Smooth muscle cell (in vitro differentiated cells): ENCODE results near the gene SIGLEC9. TPM values are rescaled to one million over a fixed set of nuclear protein-coding genes. Genes with fewer than 3 reads are reported as not detected.

Source experiments
- DNase-seq: peaks from one replicate; lab custom pipeline; 2025; ENCODE audit not compliant: unreplicated experiment; lab: John Stamatoyannopoulos, UW
- H2AFZ ChIP-seq: fragments of 200-600 bp; sonication (generic); 2 replicates; pipeline ENCODE4 v1.6.0; 2016; ENCODE audit warnings: antibody characterized with exemption, low read depth, mild to moderate bottlenecking
- H3F3A ChIP-seq: fragments of 200-600 bp; sonication (generic); 2 replicates; pipeline ENCODE4 v1.6.0; 2017; ENCODE audit warnings: antibody characterized with exemption, low read depth
- H3K27ac ChIP-seq: fragments of 200-600 bp; sonication (generic); 2 replicates; pipeline ENCODE4 v1.5.1; 2016; ENCODE audit warnings: low read depth, mild to moderate bottlenecking
- H3K27me3 ChIP-seq: fragments of 200-600 bp; sonication (generic); 2 replicates; pipeline ENCODE4 v1.6.1; 2016; ENCODE audit warnings: low read depth, mild to moderate bottlenecking
- H3K36me3 ChIP-seq: fragments of 200-600 bp; sonication (generic); 2 replicates; pipeline ENCODE4 v1.5.1; 2016; ENCODE audit warnings: low read depth
- H3K4me1 ChIP-seq: fragments of 200-600 bp; sonication (generic); 2 replicates; pipeline ENCODE4 v1.5.1; 2016; ENCODE audit warnings: low read depth
- H3K4me2 ChIP-seq: fragments of 200-600 bp; sonication (generic); 2 replicates; pipeline ENCODE4 v1.6.0; 2016; ENCODE audit warnings: mild to moderate bottlenecking
- H3K4me3 ChIP-seq: fragments of 200-600 bp; sonication (generic); 2 replicates; pipeline ENCODE4 v1.5.1; 2016; ENCODE audit warnings: mild to moderate bottlenecking
- H3K79me2 ChIP-seq: fragments of 200-600 bp; sonication (generic); 2 replicates; pipeline ENCODE4 v1.6.0; 2016; ENCODE audit warnings: low read depth, mild to moderate bottlenecking
- H3K9ac ChIP-seq: fragments of 200-600 bp; sonication (generic); 2 replicates; pipeline ENCODE4 v1.6.0; 2016; ENCODE audit warnings: low read depth
- H3K9me3 ChIP-seq: fragments of 200-600 bp; sonication (generic); replicated peaks from 2 replicates; pipeline ENCODE4 v1.5.1; 2016; ENCODE audit warnings: low read depth
- H4K20me1 ChIP-seq: fragments of 200-600 bp; sonication (generic); 2 replicates; pipeline ENCODE4 v1.6.0; 2016; ENCODE audit warnings: low read depth
- CTCF ChIP-seq: fragments of 200-600 bp; sonication (generic); IDR thresholded peaks from 2 replicates; pipeline ENCODE4 v1.5.1; 2017; ENCODE audit warnings: borderline replicate concordance, mild to moderate bottlenecking, antibody characterized with exemption; ENCODE audit not compliant: insufficient read depth, poor library complexity, severe bottlenecking
- WGBS: methylation state at CpG from one replicate; pipeline ENCODE4 v1.1.7; 2016; ENCODE audit warnings: low lambda C conversion rate; 5-methylcytosine and 5-hydroxymethylcytosine counted together
- polyA plus RNA-seq: library from polyadenylated mRNA; unstranded; fragments of >200 nt; fragmentation: Nextera tagmentation; extraction: Ambion mirVana; gene quantifications from 2 replicates; pipeline ENCODE4 v1.2.1, GENCODE V29; 2016
- total RNA-seq: library from RNA; depleted of rRNA; stranded (reverse); fragments of >200 nt; gene quantifications from 2 replicates; pipeline ENCODE4 v1.2.3, GENCODE V29; 2014

The SIGLEC9 gene
- total and polyA plus RNA-seq, 2 experiments from 2014 or later = not detected

DNA sequence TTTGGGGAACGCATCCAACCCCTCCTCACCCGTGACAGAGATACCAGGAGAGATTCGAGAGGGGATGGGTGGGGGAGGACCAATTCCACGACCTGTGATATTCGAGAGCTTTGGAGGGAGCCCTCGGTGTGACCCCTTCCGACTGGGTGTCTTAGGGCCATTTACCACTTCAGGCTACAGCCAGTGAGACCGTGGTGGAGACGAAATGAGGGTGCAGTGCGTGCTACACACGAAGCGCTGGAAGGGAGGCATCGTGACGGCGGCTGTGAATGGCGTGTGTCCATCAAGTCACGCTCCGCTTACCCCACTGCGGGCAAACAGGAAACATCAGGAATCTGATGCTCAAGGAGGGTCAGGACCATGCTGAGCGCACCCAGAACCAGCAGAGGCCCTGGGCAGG, 26.9 kb upstream of the SIGLEC9 start:
- H3K4me2 ChIP-seq = no peak overlapping the region
- no peak overlapping the region for H3K9ac ChIP-seq
- H3K27me3 ChIP-seq = no peaks in the 10 kb centered on the region
- TF ChIP-seq CTCF = no peak
- no peak overlapping the region for H3K4me3 ChIP-seq
- no peaks in the 10 kb centered on the region for H3K9me3 ChIP-seq
- no peak overlapping the region for H3K27ac ChIP-seq
- H2AFZ ChIP-seq = no peak overlapping the region
- no peak for DNase-seq
- WGBS = 92% methylated on average over 18 of the region's 20 CpGs
- H4K20me1 ChIP-seq = peaks cover 66% of the 10 kb centered on the region
- peaks cover 3% of the 10 kb centered on the region for H3F3A ChIP-seq
- no peaks in the 10 kb centered on the region for H3K36me3 ChIP-seq
- no peaks in the 10 kb centered on the region for H3K4me1 ChIP-seq
- H3K79me2 ChIP-seq = no peaks in the 10 kb centered on the region

DNA sequence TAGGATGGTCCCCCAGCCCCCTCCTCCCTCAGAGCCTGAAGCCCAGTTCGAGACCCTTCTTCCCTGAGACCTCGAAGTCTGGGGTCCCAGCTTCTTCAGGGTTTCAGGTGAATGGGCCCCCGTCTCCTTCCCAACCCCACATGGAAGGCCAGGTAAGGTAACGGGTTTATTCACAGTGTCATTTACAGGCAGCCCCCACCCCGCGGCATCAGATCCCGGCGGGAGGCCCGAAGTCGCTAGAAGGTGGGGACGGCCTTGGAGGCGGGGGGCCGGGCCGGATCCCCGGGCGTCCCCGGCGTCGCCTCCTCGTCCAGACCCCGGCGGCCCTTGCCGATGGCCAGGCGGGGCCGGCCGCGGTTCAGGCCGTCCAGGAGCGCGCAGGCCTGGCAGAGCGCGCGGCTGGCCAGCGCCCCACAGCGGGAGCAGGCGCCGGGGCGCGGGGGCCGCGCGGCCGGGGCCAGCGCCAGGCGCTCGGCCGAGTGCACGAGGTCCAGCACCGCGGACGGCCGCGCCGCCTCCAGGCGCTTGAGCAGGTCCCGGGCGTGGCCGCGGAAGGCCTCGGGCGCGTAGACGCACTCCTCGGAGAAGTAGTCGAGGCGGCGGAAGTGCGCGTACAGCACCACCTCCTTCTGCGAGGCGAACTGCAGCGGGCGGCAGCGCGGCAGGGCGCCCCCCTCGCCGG, 26.2 kb upstream of the SIGLEC9 start:
- H3K4me3 ChIP-seq = no peak overlapping the region
- H3K9me3 ChIP-seq = no peaks in the 10 kb centered on the region
- H3K36me3 ChIP-seq = no peaks in the 10 kb centered on the region
- H3K79me2 ChIP-seq = no peaks in the 10 kb centered on the region
- H3K4me1 ChIP-seq = no peaks in the 10 kb centered on the region
- TF ChIP-seq CTCF = no peak
- H3K4me2 ChIP-seq = no peak overlapping the region
- no peaks in the 10 kb centered on the region for H3K27me3 ChIP-seq
- 57% methylated on average over 56 of the region's 78 CpGs for whole genome bisulfite sequencing
- peaks cover 70% of the 10 kb centered on the region for H4K20me1 ChIP-seq
- H3K9ac ChIP-seq = no peak overlapping the region
- no peak for DNase-seq
- no peak overlapping the region for H3K27ac ChIP-seq
- H3F3A ChIP-seq = peaks cover 3% of the 10 kb centered on the region
- H2AFZ ChIP-seq = no peak overlapping the region

DNA sequence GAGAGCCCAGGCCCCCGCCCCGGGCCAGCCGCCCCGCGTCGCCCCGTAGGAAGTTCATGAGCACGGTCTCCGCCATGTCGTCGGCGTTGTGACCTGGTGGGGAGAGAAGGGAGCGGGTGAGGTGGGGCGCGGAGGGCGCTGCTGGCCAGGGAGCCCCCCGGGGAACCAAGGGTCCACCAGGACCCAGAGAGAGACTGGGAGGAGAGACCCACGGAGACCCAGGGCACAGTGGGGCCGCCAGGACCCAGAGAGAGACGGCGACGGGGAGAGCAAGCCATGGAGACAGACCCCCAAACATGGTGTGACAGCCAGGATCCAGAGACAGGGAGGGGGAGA, 25.7 kb upstream of the SIGLEC9 start:
- Histone ChIP-seq H3K4me1 (no peaks in the 10 kb centered on the region), H3K9ac (no peak overlapping the region), H3K4me2 (no peak overlapping the region), H3K4me3 (no peak overlapping the region), H3K27ac (no peak overlapping the region), H2AFZ (no peak overlapping the region), H3K27me3 (no peaks in the 10 kb centered on the region), H3K36me3 (no peaks in the 10 kb centered on the region), H4K20me1 (peaks cover 67% of the 10 kb centered on the region), H3F3A (peaks cover 3% of the 10 kb centered on the region), H3K9me3 (no peaks in the 10 kb centered on the region), H3K79me2 (no peaks in the 10 kb centered on the region)
- no peak for TF ChIP-seq CTCF
- DNase-seq = no peak
- 84% methylated on average over 22 of the region's 22 CpGs for WGBS

DNA sequence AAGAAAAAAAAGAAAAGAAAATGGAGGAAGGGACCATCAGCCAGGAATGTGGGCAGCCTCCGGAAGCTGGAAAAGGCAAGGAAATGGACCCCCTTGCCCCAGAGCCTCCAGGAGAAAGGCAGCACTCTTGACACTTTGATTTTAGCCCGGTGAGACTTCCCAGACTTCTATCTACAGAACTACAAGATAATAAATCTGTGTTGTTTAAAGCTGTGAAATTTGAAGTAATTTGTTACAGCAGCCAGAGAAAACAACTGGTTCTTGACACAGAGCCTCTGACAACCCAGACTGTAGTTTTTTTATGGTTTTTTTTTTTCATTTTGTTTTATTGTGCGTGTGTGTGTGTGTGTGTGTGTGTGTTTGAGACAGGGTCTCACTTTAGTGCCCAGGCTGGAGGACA, 24.1 kb upstream of the SIGLEC9 start:
- no peak for TF ChIP-seq CTCF
- H2AFZ ChIP-seq = no peak overlapping the region
- H3K4me3 ChIP-seq = no peak overlapping the region
- WGBS = 64% methylated on average over 3 of the region's 3 CpGs
- H3K36me3 ChIP-seq = no peaks in the 10 kb centered on the region
- H3K9me3 ChIP-seq = no peaks in the 10 kb centered on the region
- no peak overlapping the region for H3K9ac ChIP-seq
- H3K79me2 ChIP-seq = no peaks in the 10 kb centered on the region
- no peaks in the 10 kb centered on the region for H3K27me3 ChIP-seq
- peaks cover 3% of the 10 kb centered on the region for H3F3A ChIP-seq
- DNase-seq = no peak
- no peaks in the 10 kb centered on the region for H3K4me1 ChIP-seq
- peaks cover 61% of the 10 kb centered on the region for H4K20me1 ChIP-seq
- no peak overlapping the region for H3K4me2 ChIP-seq
- H3K27ac ChIP-seq = no peak overlapping the region
